Measurements from ENCODE around the gene SCGB1A1.

Gene SCGB1A1

DNA sequence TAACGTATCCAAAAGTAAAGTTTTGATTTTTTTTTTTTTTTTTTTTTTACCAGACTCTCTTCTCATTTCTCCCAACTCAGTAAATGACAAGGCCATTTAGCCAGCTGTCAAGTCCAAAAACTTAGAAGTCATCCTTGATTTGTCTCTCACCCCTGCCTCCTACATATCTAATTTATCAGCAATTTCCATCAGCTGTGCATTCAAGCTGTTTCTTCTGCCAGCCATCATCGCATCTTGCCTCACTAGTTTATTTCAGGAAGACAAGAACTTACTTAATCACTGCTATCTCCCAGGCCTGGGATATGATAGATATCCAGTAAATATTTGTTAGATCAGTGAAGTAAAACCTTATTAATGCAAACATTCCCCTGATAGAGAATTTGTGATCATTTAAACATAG is 47.6 kb downstream of the SCGB1A1 start:
- TF ChIP-seq, protein P1, sequence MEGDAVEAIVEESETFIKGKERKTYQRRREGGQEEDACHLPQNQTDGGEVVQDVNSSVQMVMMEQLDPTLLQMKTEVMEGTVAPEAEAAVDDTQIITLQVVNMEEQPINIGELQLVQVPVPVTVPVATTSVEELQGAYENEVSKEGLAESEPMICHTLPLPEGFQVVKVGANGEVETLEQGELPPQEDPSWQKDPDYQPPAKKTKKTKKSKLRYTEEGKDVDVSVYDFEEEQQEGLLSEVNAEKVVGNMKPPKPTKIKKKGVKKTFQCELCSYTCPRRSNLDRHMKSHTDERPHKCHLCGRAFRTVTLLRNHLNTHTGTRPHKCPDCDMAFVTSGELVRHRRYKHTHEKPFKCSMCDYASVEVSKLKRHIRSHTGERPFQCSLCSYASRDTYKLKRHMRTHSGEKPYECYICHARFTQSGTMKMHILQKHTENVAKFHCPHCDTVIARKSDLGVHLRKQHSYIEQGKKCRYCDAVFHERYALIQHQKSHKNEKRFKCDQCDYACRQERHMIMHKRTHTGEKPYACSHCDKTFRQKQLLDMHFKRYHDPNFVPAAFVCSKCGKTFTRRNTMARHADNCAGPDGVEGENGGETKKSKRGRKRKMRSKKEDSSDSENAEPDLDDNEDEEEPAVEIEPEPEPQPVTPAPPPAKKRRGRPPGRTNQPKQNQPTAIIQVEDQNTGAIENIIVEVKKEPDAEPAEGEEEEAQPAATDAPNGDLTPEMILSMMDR (IDR thresholded peaks at IDR 0.05; ENCODE audit: borderline replicate concordance, insufficient read depth, low read depth, low read length) = no peak

GRCh38 chr11:62468577-62468976 is 49.7 kb downstream of the SCGB1A1 start:
- TF ChIP-seq, protein P1 (IDR thresholded peaks at IDR 0.05; ENCODE audit: borderline replicate concordance, insufficient read depth, low read depth, low read length) = no peak
- H3K4me3 ChIP-seq (ENCODE audit: low read depth, low read length) = no peak overlapping the region

More for the DNA sequence above, 47.6 kb downstream of the SCGB1A1 start:
- no peak overlapping the region for H3K4me3 ChIP-seq (ENCODE audit: low read depth, low read length)

- H3K4me3 ChIP-seq (ENCODE audit: low read depth, low read length) = no peak overlapping the region
- TF ChIP-seq, protein P1 (IDR thresholded peaks at IDR 0.05; ENCODE audit: borderline replicate concordance, insufficient read depth, low read depth, low read length) = no peak
Observed at GRCh38 chr11:62471603-62472002, 52.8 kb downstream of the SCGB1A1 start.

DNA sequence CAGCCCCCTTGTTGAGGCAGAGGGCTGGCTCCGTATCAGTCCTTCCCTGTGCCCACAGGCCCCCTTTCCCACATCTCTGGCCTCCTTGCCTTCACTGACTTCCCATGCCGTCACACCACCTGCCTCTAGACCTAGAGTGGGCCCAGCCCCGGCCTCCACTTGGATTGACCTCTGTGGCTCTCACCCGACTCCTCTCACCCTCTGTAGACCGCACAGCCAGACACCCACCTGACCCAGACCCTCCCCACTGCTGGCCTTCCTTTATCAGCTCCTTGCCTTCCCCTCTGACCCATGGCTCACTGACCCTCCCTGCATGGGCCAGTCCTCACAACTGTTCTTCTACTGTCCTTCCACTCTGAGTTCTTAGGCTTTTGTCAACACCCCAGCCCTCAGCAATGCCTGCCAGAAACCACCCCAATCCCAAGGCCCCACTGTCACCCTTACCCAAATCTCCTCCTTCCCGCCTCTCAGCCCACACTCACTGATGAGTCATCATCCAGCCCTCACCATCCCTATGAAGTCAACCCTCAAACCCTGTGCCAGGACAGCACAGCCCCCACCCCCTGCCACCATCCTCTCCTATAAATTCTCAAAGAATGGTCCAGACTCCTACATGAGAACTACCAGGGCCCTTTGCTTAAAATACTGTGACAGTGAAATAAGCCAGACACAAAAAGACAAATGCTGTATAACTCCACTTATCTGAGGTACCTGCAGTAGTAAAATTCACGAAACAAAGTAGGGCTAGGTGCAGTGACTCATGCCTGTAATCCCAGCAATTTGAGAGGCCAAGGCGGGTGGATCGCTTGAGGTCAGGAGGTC is 53.4 kb downstream of the SCGB1A1 start:
- TF ChIP-seq, protein P1 (IDR thresholded peaks at IDR 0.05; ENCODE audit: borderline replicate concordance, insufficient read depth, low read depth, low read length) = no peak
- H3K4me3 ChIP-seq (ENCODE audit: low read depth, low read length) = no peak overlapping the region

Measured in GM12875 (cell line).